ENCODE measurements around the gene SEMA3C.
"Not testable (repeated sequence)": the region's sequence is repeated elsewhere in the genome, so short reads cannot be mapped to it uniquely, and the experiment has no call there.

The SEMA3C gene

GRCh38 chr7:80940539-80941207 lies 21.8 kb upstream of the SEMA3C start:
- Mint-ChIP-seq H3K4me3 (no peak overlapping the region), H3K4me1 (no peaks in the 10 kb centered on the region), H3K36me3 (no peaks in the 10 kb centered on the region), H3K27ac (no peak overlapping the region), H3K9me3 (peaks cover 5% of the 10 kb centered on the region), H3K27me3 (no peaks in the 10 kb centered on the region)

DNA sequence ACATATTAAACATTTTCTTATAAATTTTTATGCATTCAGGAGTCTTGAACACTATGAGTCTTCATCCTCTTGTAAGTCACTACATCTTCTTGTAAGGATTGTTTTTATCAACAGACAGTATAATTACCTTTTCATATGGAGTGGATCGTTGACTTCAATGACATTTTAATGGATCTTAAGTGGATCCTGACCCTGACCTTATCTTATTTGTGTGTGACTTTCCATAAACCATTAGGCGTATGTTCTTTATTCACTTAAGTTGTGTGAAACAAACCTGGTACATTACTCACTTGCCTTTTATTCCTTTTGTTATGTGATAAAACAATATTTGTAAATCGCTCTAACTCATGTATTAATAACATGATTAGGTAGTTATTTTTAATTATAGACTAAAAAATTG lies 18.5 kb upstream of the SEMA3C start:
- Mint-ChIP-seq H3K4me3 (no peak overlapping the region), H3K36me3 (no peaks in the 10 kb centered on the region)

DNA sequence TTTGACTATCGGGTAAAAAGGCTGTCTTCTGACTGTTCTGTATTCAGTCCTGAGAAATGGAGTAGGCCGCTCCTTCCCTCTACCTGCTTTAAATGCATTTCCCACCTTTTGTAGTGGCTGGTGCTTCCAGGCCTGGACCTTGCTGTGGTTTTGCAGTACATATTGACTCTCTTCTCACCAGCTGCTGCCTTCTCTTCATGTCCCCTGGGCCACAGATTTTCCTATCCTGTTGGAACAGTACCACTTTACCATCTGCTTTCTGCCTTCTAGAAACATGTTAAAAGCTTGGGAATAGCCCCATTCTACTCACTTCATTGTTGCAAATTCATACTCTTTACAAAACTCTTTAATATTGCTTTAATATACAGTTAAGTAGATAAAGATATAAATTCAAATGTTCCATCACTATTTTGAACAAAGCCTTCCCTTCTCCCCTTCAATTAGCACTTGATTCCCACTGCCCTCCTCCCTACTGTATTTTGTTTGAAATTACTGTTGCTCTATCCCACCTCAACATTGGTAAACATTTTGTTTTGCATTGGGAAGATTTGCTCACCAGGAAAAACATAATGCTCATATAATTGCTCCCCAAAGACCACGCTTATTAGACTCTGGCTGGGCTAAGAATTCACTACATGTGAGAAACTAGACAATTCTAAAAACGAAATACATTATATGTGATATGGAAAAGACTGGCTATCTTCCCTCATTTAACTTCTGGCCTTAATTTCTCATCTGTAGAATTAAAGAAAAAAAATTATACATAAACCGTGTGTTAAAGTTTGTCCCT lies 17.3 kb upstream of the SEMA3C start:
- H3K27ac Mint-ChIP-seq, result no peak overlapping the region
- H3K9me3 Mint-ChIP-seq, result no peaks in the 10 kb centered on the region
- no peak overlapping the region for H3K4me3 Mint-ChIP-seq
- H3K4me1 Mint-ChIP-seq, result no peaks in the 10 kb centered on the region
- no peaks in the 10 kb centered on the region for H3K27me3 Mint-ChIP-seq
- H3K36me3 Mint-ChIP-seq, result no peaks in the 10 kb centered on the region

More for the DNA sequence above, 18.5 kb upstream of the SEMA3C start:
- Mint-ChIP-seq H3K9me3 (no peaks in the 10 kb centered on the region), H3K27me3 (no peaks in the 10 kb centered on the region), H3K27ac (no peak overlapping the region), H3K4me1 (no peaks in the 10 kb centered on the region)

DNA sequence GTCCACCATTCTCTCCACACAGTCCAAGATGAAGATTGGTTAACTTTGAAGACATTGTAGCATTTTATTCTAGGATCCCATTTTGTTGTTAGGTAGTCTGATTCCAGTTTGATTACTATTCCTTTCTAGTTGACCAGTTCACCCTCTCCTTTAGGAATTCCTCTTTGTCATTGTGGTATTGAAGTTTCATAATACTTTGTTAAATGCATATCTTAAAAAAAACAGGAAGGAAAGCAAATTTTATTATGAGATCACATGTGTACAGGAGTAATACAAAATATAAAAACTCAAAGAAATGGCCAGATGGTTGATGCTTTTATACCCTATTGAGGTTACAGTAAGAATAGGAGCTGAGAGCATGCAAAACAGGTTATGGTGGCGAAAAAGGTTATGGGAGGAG lies 15.5 kb upstream of the SEMA3C start:
- Mint-ChIP-seq H3K4me3 (no peak overlapping the region), H3K27ac (no peak overlapping the region), H3K4me1 (no peaks in the 10 kb centered on the region), H3K36me3 (no peaks in the 10 kb centered on the region), H3K27me3 (no peaks in the 10 kb centered on the region), H3K9me3 (peaks cover 4% of the 10 kb centered on the region)

- Mint-ChIP-seq H3K9me3 (peaks cover 4% of the 10 kb centered on the region), H3K27ac (no peak overlapping the region), H3K4me1 (no peaks in the 10 kb centered on the region), H3K27me3 (no peaks in the 10 kb centered on the region), H3K36me3 (no peaks in the 10 kb centered on the region), H3K4me3 (no peak overlapping the region)
These were observed 13.7 kb upstream of the SEMA3C start for GRCh38 chr7:80932536-80932935.

DNA sequence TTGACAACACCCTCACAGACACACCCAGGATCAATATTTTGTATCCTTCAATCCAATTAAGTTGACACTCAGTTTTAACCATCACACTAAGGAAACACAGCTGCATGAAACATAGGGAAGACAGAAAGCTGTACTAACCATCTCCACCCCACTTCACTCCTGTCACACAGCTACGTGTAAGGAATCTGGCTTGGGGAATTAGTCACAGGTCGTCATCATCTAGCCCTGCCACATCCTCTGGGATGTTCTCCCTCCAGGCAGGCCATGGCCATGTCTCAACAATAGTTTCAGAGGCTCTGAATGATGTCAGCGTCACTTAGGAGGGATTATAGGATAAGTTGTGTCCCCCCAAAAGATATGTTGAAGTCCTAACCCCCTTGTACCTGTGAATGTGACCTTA lies 10.8 kb upstream of the SEMA3C start:
- H3K4me3 Mint-ChIP-seq, result no peak overlapping the region

DNA sequence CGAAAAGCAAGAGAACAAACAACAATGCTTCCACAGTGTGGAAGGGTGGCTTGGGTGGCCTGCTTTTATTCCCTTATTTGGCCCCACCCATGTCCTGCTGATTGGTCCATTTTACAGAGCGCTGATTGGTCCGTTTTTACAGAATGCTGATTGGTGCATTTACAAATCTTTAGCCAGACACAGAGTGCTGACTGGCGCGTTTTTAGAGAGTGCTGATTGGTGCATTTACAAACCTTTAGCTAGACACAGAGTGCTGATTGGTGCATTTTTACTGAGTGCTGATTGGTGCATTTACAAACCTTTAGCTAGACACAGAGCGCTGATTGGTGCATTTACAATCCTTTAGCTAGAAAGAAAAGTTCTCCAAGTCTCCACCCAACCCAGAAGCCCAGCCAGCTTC lies 8.1 kb upstream of the SEMA3C start:
- not testable (repeated sequence) for H3K36me3 Mint-ChIP-seq, H3K4me3 Mint-ChIP-seq, H3K27ac Mint-ChIP-seq, H3K9me3 Mint-ChIP-seq, H3K27me3 Mint-ChIP-seq, H3K4me1 Mint-ChIP-seq

More for the DNA sequence above, 10.8 kb upstream of the SEMA3C start:
- Mint-ChIP-seq H3K27me3 (no peaks in the 10 kb centered on the region), H3K36me3 (no peaks in the 10 kb centered on the region), H3K9me3 (peaks cover 4% of the 10 kb centered on the region), H3K27ac (no peak overlapping the region), H3K4me1 (no peaks in the 10 kb centered on the region)

DNA sequence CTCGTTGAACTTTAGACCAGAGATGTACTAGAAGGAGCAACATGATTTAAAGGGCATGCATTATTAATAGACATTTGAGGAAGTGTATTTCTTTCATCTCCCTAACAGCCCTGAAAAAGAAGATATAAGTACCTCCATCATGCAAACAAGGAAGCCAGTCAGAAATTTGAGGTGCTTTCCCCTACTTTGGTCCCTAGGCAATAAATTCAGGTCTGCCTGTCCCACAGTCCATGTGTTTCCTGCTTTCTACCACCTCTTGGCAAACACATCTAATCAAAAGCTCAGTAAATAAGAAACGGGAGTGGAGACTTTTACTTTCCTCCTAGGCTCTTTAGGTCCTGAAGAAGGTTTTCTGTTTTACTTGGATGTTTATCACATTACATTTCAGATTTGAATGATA lies 5.2 kb upstream of the SEMA3C start:
- Mint-ChIP-seq H3K4me3 (no peak overlapping the region), H3K9me3 (no peaks in the 10 kb centered on the region), H3K4me1 (no peaks in the 10 kb centered on the region), H3K27me3 (peaks cover 19% of the 10 kb centered on the region), H3K36me3 (no peaks in the 10 kb centered on the region), H3K27ac (no peak overlapping the region)

DNA sequence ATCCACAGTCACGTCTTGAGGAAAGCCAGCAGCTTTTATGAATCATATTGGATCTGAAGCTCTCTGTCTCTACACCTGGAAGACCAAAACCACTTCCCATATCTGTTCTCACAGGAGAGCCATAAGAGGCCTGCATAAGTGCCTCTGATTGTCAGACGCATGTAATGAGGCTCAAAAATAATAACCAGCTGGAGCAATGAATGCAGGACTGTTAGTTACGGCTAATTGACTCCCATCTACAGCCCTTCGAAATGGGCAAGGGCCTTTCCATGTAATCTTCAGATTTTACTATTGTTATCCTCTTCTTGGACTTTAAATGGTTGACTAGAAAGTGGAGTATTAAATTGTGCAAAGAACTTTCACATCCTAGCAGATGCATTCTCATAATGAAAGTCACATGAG lies 4.4 kb upstream of the SEMA3C start:
- Mint-ChIP-seq H3K4me1 (peaks cover 4% of the 10 kb centered on the region), H3K9me3 (no peaks in the 10 kb centered on the region), H3K27ac (no peak overlapping the region), H3K27me3 (peaks cover 23% of the 10 kb centered on the region), H3K4me3 (no peak overlapping the region), H3K36me3 (no peaks in the 10 kb centered on the region)

GRCh38 chr7:80922253-80923049 lies 3.6 kb upstream of the SEMA3C start:
- no peak overlapping the region for H3K4me3 Mint-ChIP-seq

GRCh38 chr7:80921130-80921529 lies 2.3 kb upstream of the SEMA3C start:
- no peaks in the 10 kb centered on the region for H3K36me3 Mint-ChIP-seq
- H3K27me3 Mint-ChIP-seq, result peaks cover 37% of the 10 kb centered on the region
- no peaks in the 10 kb centered on the region for H3K9me3 Mint-ChIP-seq
- no peak overlapping the region for H3K27ac Mint-ChIP-seq
- peaks cover 6% of the 10 kb centered on the region for H3K4me1 Mint-ChIP-seq
- no peak overlapping the region for H3K4me3 Mint-ChIP-seq

More at GRCh38 chr7:80922253-80923049, 3.6 kb upstream of the SEMA3C start:
- peaks cover 27% of the 10 kb centered on the region for H3K27me3 Mint-ChIP-seq
- no peak overlapping the region for H3K27ac Mint-ChIP-seq
- peaks cover 6% of the 10 kb centered on the region for H3K4me1 Mint-ChIP-seq
- H3K36me3 Mint-ChIP-seq, result no peaks in the 10 kb centered on the region
- no peaks in the 10 kb centered on the region for H3K9me3 Mint-ChIP-seq

GRCh38 chr7:80918399-80918798 lies 452 bp downstream of the SEMA3C start:
- Mint-ChIP-seq H3K27ac (no peak overlapping the region), H3K4me1 (peaks cover 6% of the 10 kb centered on the region), H3K36me3 (no peaks in the 10 kb centered on the region), H3K27me3 (peaks cover 38% of the 10 kb centered on the region), H3K9me3 (no peaks in the 10 kb centered on the region), H3K4me3 (no peak overlapping the region)

DNA sequence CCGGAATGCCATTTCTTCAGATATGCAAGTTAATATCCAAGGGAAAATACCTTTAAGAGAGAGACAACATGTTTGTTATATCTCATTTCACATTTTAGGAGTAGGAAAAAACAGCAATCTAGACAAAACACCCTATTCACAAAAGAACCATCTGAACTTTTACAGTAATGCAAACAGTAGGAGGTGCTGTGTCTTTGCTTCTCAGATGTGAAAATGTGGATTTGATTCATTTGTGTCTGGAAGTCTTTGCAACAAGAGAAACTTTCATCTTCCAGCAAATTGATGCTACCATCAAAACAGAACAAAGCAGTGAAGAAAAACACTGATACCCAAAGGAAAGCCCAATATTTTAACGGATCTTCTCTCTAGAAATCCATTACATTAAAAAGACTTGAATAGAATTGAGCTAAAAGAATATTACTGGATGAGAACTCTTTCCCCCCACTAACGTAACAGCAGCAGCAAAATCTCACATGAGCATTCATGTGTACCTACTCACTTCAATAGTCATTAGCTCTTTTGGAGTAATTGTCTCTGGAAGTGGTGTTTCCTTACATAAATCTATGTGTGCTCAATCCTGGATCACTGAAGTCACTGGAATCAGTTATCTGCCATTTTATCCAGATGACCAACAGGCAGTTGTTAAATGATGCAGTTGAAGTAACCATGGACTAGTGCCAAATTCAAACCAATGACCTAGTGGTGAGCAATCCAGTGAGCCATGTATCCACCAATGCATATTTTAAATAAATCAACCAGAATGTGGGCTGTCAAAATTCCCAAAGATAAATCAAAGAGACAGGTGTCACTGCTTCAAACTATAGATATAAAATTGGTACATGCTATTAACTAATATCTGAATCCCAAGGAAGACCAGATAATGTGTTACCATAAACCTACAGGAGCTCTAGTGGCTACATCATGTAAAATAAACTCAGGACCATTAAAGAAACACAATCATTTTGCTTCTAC lies 1.8 kb downstream of the SEMA3C start:
- no peaks in the 10 kb centered on the region for H3K9me3 Mint-ChIP-seq
- H3K4me1 Mint-ChIP-seq, result peaks cover 6% of the 10 kb centered on the region
- H3K36me3 Mint-ChIP-seq, result no peaks in the 10 kb centered on the region
- no peak overlapping the region for H3K4me3 Mint-ChIP-seq
- H3K27me3 Mint-ChIP-seq, result peaks cover 36% of the 10 kb centered on the region
- no peak overlapping the region for H3K27ac Mint-ChIP-seq

GRCh38 chr7:80910228-80910627 lies 8.6 kb downstream of the SEMA3C start:
- Mint-ChIP-seq H3K9me3 (no peaks in the 10 kb centered on the region), H3K36me3 (no peaks in the 10 kb centered on the region), H3K27ac (no peak overlapping the region), H3K4me1 (no peaks in the 10 kb centered on the region), H3K4me3 (no peak overlapping the region), H3K27me3 (no peaks in the 10 kb centered on the region)

GRCh38 chr7:80908360-80908797 lies 10.5 kb downstream of the SEMA3C start:
- Mint-ChIP-seq H3K9me3 (no peaks in the 10 kb centered on the region), H3K36me3 (no peaks in the 10 kb centered on the region), H3K27me3 (no peaks in the 10 kb centered on the region), H3K27ac (no peak overlapping the region), H3K4me3 (no peak overlapping the region), H3K4me1 (no peaks in the 10 kb centered on the region)

Measured in activated naive CD4-positive, alpha-beta T cell treated with anti-CD3 and anti-CD28 coated beads, Interleukin-2, amount 50 U/mL, for 24 hours (primary cell).